Measurements from ENCODE around the gene BRICD5.

DNA sequence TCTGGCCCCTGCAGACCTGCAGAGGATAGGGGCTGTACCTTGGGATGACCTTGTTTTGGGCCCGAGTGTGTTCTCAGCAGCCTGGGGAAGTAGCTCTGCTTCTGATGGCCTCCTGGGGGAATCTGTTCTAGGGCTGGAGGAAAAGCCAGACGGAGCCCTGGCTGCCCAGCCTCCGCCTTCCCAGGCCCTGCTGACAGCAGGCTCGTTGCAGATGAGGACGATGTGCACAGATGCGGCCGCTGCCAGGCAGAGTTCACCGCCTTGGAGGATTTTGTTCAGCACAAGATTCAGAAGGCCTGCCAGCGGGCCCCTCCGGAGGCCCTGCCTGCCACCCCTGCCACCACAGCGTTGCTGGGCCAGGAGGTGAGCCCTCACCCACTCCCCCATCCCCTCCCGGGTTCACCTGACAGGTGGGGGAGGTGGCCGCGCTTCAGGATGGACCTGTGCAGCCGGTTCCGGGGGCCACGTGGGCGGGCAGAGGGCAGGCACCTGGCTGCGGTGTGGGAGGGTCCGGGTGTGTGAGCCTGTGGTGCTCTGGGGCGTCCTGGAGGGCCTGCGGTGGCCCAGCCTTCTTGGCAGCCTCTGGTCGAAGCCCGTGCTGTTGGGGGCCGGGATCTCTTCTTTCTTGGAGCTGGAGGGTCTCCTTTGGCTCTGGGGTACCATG, 17.6 kb upstream of the BRICD5 start:
- TF ChIP-seq CTCF (IDR thresholded peaks at IDR 0.05), result no peak
- no peak for TF ChIP-seq ZFX (IDR thresholded peaks at IDR 0.05; ENCODE audit: borderline replicate concordance)
